A172 (cell line): ENCODE measurements around the gene ARHGAP4. TPM values are rescaled to one million over a fixed set of nuclear protein-coding genes. Genes with fewer than 3 reads are reported as not detected.
A peak's percentile ranks its signal among the peaks of the same experiment; 100 is the strongest.

Source experiments
- DNase-seq: peaks from one replicate; pipeline ENCODE4 v3.0.0-alpha.2; 2015; ENCODE audit warnings: low spot score
- total RNA-seq: library from RNA; depleted of rRNA; stranded (reverse); fragments of >200 nt; shearing (Covaris generic); gene quantifications from 2 replicates; pipeline ENCODE4 v1.2.3, GENCODE V29; 2014; rRNA removed

Gene ARHGAP4
- 1.3 and 5.3 TPM in 2 replicates for total RNA-seq

DNA sequence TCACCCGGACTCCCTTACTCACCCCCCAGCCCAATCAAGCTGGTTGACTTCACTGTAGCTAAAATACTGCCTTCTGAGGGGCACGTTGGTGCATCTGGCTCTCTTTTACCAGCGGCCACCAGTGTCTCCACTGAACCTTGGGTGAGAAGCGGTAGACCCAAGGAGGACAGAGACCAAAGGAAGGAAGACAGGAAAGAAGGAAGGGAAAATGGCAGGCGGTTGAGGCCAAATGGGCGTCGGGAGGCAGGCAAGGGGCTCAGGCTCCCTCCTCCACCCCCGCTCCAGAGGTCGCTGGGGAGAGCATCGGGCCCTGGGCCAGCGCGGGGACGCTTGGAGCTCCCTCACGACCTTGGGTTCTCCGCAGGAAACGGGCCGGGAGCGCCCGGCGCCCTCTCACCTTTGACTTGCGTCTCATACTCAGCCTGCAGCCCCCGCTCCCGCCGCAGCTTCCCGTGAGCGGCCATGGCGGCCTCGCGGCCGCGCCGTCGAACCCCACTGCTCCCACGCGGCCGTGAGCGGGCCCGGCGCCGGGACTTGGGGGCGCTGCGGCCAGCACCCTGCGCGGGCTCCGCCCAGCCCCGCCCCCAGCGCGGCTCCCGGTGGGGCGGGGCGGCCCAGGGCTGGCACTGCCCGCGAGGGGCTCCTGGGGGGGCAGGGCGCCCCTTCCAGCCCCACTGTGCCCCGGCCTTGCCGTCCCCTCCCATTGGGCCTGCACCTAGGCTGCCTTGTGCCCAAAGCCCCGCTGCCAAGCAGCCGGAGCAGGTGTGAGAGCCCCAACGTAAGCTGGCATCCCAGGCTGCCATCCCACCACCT lies at the start of gene ARHGAP4:
ARHGAP4 (minus strand) TSS at position 526 of the 813 bp plus-strand sequence; CDS start at position 464, 62 bp downstream.
- DNase-seq, result no peak

DNA sequence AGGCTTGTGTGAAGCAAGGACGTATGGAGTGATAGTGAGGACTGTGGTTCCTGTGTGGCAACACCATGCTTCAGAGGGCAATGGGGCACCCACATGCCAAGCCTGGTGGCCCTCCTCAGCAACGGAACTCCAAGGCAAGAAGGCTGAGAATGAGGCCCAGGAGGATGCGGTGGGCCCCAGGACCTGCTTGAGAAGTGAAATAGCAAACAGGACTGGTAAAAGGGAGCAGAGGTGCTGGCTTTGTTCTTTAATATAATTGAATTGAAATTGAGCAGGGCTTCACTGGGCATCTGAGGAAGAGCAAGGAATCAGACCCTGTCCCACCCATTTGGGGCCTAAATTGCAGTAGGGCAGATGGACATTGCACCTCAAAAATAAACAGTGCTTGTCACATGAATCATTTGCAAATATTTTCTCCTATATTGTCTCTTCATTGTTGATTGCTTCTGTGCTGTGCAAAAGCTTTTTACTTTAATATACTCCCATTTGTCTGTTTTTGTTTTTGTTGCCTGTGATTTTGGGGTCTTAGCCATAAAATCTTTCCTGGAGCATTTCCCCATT lies 48.7 kb upstream of the ARHGAP4 start:
- DNase-seq, result no peak

DNA sequence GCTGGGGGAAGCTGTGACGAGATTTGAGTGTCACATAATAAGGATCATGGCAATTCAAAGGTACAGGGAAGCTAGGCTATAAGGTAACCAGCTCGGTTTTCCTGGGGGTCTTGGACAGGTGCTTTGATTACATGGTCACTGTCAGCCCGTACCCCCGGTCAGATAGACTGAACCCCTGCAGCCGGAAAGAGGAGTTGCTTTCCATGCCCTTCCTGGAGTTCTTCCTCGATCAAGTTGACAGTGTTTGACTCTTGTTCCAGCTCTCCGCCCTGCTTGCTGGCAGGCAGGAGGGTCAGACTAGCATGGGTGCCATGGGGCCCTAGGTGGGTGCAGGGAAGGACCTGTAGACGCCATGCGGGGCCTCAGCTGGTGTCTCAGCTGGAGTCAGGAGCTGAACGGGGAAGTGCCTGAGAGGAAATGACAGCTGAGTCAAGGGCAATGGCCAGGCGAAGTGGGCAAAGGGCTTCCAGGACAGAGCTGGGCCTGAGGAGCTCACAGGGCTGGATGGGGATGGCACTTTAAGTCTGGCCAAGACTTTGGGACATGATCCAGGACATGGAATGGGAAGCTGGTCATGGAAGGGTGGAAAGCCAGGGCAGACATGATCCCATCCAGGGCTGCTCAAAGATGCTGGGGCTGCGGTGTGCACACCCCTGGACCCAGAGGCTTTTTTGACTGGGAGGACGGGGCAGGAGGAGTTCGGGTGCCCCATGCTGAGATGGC lies 48.1 kb upstream of the ARHGAP4 start:
- DNase-seq, result no peak

DNA sequence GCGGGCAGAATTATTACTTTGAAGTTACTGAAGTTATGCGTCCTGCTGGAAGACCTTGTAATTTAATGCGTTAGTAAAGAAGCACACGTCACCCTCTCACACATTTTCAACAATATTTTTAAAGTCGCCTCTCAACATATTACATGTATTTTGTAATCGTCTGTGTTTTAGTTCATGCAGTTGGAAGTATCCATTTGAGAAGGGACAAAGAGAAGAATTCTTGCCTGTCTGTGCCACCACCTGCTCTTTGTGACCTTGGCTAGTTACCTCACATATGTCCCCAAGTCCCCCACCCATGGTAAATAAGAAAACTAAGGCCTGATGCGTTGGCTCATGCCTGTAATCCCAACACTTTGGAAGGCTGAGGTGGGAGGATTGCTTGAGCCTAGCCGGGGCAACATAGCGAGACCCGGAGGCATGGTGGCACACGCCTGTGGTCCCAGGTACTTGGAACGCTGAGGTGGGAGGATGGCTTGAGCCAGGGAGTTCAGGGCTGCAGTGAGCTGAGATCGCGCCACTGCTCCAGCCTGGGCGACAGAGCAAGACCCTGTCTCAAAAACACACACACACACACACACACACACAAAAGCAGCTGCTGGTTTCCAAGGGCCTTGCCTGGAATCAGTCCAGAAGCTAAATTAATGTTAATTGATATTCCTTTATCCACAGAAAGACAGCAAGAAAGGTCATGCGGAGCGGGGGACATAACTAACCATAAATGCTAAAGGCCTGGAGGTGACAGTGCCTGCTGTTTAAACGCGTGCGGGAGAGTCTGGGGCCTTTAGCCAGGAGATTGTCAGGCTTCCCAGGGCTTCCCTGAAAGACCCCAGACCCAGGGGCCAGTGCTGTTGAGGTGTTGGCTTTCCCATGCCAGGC lies 47.3 kb upstream of the ARHGAP4 start:
- DNase-seq, result no peak

DNA sequence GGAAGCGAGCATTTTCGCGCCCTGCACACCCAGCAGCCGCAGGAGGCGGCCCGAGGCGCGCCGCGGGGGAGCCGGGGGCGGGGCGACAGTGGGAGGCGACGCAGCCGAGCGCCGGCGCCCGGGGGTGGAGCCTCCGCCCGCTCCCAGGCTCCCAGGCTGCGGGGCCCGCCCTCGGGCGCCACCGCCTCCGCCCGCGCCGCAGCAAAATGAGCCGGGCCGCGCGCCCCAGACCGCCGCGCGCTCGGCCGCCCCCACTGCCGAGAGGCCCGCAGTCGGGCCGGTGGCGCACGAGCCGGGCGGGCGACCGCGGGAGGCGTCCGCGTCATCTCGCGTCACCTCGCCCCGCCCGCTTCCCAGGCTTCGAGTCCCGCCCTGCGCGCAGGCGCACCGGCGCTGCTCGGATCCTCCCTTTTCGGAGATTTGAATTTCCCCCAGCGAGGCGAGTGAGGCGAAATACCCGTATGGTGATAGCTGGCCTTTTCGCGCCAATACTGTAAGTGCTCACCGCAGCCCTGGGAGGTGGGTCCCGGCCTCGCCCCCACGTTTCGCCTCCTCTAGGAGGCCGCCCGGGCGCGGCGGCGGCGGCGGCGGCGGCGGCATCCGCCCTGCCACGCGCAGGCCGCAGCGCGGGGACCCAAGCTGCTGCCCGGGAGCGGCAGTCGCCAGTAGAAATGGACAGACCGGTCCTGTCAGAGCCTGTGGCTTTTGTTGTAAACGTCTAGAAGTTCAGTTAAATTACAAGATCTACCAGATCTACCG lies 46.5 kb upstream of the ARHGAP4 start, which contains the start of gene TMEM187:
TMEM187 (plus strand) TSS at position 387 of the 759 bp plus-strand sequence. CDS start 9,309 bp downstream, outside the sequence.
- DNase-seq, result peak; percentile 91

DNA sequence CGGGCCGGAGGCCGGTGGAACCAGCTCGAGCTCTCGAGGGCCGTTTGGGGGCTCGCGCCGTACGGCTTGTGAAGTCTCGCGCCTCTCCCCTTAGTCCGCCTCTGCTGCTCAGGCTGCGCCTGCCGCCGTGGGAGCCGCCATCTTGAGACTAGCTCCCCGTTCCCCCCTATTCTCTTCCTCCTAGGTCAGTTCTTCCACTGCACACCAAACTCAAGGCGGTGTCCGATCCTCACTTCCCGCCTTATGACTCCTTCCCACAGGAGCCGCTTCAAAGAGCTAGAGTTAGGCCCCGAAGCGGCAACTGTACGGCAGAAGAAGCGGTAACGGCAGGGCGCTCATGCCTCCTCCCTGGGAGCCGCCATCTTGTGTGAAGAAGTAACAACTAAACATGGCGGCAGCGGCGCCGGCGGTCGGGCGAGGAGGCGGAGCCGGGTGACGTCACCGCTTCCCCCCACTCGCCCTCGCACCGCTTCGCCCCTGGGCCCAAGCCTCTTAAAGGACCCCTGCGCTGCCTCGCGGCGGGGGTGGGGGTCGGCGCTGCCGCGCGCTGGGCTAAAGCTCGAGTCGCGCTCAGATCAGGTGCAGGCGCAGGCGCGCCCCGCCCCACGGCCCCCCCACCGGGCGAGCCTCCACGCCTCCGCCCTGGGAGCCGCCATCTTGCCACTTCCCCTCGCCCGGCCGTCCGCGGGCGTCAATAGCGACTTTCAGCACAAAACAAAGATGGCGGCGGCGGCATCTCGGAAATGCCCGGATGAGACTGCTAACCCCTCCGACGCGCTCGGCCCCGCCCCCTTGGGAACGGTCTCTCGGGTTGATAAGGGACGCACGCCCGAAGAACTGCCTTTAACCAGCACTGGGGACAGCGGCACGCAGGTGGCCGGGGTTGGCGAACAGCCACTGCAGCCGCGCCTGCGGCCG lies 45.6 kb upstream of the ARHGAP4 start, which contains the start of gene HCFC1:
HCFC1 (minus strand) TSS at position 369 of the 918 bp plus-strand sequence. CDS start 978 bp downstream, outside the sequence.
- peak; percentile 89 for DNase-seq

DNA sequence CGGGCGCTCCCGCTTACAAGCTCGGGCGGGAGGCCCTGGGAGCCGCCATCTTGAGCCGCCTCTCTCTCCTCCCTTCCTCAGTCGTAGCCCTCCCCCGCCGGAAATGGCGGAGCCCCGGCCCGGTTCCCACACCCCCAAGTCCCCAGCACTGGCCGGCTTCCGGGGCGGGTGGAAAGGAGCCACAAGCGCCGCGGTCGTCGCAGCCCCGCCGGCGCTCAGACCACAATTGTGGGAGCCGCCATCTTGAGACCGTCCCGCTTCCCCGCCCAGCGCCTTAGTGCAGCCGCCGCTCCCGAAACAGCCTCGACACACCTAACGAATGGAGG lies 45.0 kb upstream of the ARHGAP4 start:
- peak; percentile 82 for DNase-seq

GRCh38 chrX:153970357-153971123 lies 44.5 kb upstream of the ARHGAP4 start:
- DNase-seq, result peak; percentile 82

- DNase-seq, result peak; percentile 38
Observed at GRCh38 chrX:153969904-153970356, 43.9 kb upstream of the ARHGAP4 start.

DNA sequence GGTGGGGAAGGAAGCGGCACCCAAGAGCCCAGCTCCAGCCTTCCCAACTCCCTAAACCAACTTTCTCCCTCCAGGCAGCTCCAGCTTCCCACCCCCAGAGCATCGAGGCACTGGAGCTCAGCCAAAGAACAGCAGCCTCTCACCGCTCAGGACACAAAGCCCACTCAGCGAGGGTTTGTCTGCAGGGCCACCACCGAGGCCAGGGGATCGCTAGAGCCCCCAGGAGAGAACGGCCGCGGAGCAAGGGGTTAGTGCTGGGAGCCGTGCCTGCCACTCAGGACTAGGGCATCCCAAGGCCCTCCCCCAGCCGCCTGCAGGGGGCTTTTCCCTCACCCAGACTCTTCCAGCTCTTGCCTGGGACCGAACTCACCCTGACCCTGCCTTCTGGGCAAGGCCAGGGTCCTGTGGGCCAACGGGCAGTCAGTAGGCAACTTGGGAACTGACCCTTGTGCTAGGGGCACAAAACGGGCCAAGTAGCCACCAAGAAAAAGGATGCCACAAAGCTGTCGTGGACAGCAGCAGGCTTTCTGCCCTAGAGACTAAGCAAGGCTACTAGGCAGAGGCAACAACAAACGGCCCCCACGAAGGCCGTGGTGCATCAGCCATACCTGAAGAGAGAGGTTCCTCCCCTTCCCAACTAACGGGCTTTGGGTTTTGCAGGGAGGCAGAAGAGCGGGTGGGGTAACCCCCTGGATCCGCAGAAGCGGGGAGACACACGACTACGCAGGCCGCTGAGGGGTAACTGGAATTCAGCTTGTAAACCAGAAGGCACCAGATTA lies 43.2 kb upstream of the ARHGAP4 start:
- no peak for DNase-seq

GRCh38 chrX:153968754-153969124 lies 42.7 kb upstream of the ARHGAP4 start:
- DNase-seq, result no peak

DNA sequence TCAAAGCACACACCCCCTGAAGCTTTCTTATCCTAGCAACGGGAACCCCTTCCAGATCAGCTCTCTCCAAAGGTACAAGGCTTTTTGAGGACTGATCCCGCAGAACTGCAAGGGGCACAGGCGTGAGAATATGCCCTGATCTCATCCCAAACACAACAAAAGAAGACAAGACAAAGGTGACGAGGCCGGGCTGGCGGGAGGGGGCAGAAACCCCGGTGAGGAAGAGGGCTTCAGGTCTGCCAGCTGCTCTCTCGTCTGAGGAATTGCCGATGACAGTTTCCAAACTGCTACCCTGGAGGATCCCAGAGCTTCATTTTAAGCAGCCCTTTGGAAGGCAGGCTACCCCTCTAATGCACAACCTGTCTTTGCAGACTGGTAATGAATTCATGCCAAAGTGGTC lies 42.2 kb upstream of the ARHGAP4 start:
- DNase-seq, result no peak

GRCh38 chrX:153967536-153968224 lies 41.6 kb upstream of the ARHGAP4 start:
- DNase-seq, result no peak

- DNase-seq, result no peak
Observed at GRCh38 chrX:153966841-153967535, 40.9 kb upstream of the ARHGAP4 start.

GRCh38 chrX:153966283-153966688 lies 40.2 kb upstream of the ARHGAP4 start:
- DNase-seq, result no peak

DNA sequence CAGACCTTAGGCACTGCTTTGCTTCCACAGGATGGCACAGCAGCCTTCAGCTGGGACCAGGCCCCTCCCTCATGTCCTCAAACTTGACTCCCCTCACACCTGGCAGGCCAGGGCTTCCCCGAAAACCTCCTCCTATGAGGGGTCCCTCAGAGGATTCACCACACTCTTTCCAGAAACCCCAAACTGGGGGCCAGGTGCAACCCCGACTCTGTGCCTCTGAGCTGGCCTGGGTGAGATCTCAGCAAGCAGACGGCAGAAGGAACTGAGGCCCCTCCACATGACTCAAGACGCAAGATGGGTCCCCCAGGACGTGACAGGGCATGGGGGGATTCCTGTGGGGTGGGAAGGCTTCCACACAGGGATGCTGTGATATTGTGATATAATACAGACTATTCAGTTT lies 39.3 kb upstream of the ARHGAP4 start:
- DNase-seq, result no peak

- DNase-seq, result no peak
Observed at GRCh38 chrX:153964105-153964504, 38.0 kb upstream of the ARHGAP4 start.
